Measurements from ENCODE around the gene SLC35F6.

DNA sequence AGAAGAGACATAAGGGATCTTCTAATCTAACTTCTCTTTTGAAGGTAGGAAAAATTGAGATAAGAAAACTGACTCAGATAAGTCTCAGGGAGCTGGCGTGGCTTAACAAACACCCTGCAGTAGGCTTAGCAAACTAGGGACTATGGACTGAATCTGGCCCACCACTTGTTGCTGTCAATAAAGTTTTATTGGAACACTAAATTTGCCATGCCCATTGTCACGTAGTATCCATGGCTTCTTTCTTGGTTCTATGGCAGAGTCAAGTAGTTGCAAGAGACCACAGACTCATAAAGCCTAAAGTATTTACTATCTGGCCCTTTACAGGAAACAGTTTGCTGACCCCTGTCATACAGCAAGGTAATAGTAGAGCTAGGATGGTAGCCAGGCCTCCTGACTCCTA lies 47.3 kb upstream of the SLC35F6 start:
- TF ChIP-seq, protein P1, sequence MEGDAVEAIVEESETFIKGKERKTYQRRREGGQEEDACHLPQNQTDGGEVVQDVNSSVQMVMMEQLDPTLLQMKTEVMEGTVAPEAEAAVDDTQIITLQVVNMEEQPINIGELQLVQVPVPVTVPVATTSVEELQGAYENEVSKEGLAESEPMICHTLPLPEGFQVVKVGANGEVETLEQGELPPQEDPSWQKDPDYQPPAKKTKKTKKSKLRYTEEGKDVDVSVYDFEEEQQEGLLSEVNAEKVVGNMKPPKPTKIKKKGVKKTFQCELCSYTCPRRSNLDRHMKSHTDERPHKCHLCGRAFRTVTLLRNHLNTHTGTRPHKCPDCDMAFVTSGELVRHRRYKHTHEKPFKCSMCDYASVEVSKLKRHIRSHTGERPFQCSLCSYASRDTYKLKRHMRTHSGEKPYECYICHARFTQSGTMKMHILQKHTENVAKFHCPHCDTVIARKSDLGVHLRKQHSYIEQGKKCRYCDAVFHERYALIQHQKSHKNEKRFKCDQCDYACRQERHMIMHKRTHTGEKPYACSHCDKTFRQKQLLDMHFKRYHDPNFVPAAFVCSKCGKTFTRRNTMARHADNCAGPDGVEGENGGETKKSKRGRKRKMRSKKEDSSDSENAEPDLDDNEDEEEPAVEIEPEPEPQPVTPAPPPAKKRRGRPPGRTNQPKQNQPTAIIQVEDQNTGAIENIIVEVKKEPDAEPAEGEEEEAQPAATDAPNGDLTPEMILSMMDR (IDR thresholded peaks at IDR 0.05): no peak
- no peak for TF ChIP-seq EZH2 (IDR thresholded peaks at IDR 0.05; ENCODE audit: borderline replicate concordance, insufficient read depth, low read depth, low read length, poor library complexity, severe bottlenecking)

Measured in B cell (primary cell).